Ishikawa (cell line): ENCODE measurements around the gene PTPN14.

Experiments
- CEBPB ChIP-seq: IDR thresholded peaks from 2 replicates; pipeline ENCODE4 v1.6.1; 2012
- EP300 ChIP-seq: IDR thresholded peaks from 2 replicates; pipeline ENCODE4 v1.6.1; 2012; ENCODE audit warnings: borderline replicate concordance

DNA sequence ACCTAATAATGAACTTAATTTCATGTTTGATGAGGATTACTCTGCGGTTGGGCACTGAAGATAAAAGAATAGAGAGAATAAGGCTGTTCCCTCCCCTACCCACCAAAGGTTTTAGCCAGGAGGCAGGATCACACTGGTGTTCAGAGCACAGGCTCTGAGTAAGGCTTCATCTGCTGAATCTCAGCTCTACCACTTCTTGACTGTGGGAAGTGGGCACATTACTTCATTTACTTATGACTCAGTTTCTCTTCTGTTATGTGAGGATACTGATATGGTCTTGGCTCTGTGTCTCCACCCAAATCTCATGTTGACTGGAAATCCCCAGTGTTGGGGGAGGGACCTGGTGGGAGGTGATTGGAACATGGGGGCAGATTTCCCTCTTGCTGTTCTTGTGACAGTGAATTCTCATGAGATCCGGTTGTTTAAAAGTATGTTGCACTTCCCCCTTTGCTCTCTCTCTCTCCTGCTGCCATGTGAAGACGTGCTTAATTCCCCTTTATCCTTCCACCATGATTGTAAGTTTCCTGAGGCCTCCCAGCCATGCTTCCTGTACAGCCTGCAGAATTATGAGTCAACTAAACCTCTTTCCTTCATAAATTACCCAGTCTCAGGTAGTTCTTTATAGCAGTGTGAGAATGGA, 190.8 kb downstream of the PTPN14 start:
- TF ChIP-seq EP300: no peak
- no peak for TF ChIP-seq CEBPB
